Motor neuron (in vitro differentiated cells): ENCODE measurements around the gene GEMIN4. TPM values are rescaled to one million over a fixed set of nuclear protein-coding genes. Genes with fewer than 3 reads are reported as not detected.
"Not testable (repeated sequence)": the region's sequence is repeated elsewhere in the genome, so short reads cannot be mapped to it uniquely, and the experiment has no call there.

Source experiments
- ATAC-seq, 8 experiments: fragments of 200-7000 bp; cut with Tn5 transposase; replicated peaks in 6 of 8; 2 replicates each; pipeline ENCODE4 v1.8.0; 2021; ENCODE audit warnings: mild to moderate bottlenecking in 8 of 8, moderate library complexity in 8 of 8
- H3K27ac ChIP-seq, 2 donors: fragments of 250-450 bp; sonication (Bioruptor Pico); 2 replicates each; pipeline ENCODE4 v1.9.0; 2021; ENCODE audit warnings: antibody characterized with exemption in 2 of 2, mild to moderate bottlenecking in 2 of 2, moderate library complexity in 1 of 2
- H3K4me1 ChIP-seq, 2 donors: fragments of 250-450 bp; sonication (Bioruptor Pico); replicated peaks in 1 of 2; 2 replicates each; pipeline ENCODE4 v1.6.1; 2021; ENCODE audit warnings: antibody characterized with exemption in 2 of 2, mild to moderate bottlenecking in 2 of 2, moderate library complexity in 1 of 2
- H3K4me3 ChIP-seq, 5 donors: fragments of 250-450 bp; sonication (Bioruptor Pico); 2 replicates each; pipeline ENCODE4 v1.9.0; 2021; ENCODE audit warnings: antibody characterized with exemption in 5 of 5, mild to moderate bottlenecking in 5 of 5, moderate library complexity in 4 of 5
- WGBS, 10 experiments: fragments of 450-650 bp; shearing (Covaris generic); methylation state at CpG; one replicate each; pipeline ENCODE4 v1.0.0; 2022; 5-methylcytosine and 5-hydroxymethylcytosine counted together
- in situ Hi-C, 9 experiments: fragments of 400-800 bp; cut with MboI; loops; one replicate each; pipeline ENCODE4 v1.15.0; 2021; ENCODE audit warnings: low sequenced_read_pairs in 9 of 9, low pct_unique_long_range_greater_than_20kb in 2 of 9; ENCODE audit not compliant: unreplicated experiment in 9 of 9
- total RNA-seq, 8 experiments: library from RNA; unstranded; fragments of 300-600 nt; gene quantifications; 2 replicates each; pipeline versions ENCODE4 v1.2.3 to v1.2.4, GENCODE V29; 2022

Gene GEMIN4
- total RNA-seq, 8 experiments from 2014 or later: 8.6 to 27.9 (median 12.6) TPM

DNA sequence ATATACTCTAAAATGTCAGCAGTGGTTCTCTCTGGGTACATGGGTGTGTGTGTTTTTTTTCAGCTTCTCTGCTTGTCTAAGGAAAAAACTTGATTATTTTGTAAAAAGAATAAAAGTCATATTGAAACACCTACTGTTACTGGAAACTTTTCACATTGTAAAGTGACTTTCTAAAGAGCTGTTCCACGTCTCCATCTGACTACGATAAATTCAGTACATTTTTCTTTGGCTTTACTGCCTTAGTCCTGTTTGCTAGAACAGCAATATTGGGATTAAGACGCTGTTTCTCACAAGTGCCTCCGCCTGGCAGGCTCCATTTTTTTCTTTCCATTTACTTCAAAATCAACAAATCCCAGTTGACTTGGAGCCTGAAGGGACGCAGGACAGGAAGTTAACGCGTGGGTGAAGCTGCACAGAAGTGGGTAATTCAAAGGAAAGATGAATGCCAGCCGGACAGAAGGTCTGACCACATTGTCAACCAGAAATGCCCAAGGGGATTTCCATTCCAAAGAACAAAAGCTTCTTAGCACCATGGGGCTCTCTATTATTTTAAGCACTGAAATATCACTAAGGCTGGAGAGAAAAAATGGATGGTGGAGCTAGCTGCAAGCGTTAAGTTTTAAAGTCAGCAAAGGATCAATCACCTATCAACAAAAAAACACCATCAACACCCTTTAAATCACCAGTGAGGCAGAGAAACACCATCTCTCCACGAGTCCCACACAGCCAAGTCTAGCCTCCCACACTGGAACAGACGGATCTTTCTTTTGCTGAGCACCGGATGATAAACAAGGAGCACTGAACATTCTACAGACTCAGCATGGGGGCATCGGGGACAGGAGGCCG is 21.6 kb upstream of the GEMIN4 start:
- in situ Hi-C loops: no loop called here
- ATAC-seq: peak in 4 of 8 experiments; percentile 21 to 77 (median 50)
- Histone ChIP-seq H3K27ac (peak overlapping the region in 1 of 2 donors; percentile 25), H3K4me3 (no peak overlapping the region), H3K4me1 (peaks cover 0 to 8% of the 10 kb centered on the region in 2 donors)
- 20 to 95% (median 39%) methylated on average over 1 to 13 of the region's 14 CpGs for WGBS, 10 experiments

DNA sequence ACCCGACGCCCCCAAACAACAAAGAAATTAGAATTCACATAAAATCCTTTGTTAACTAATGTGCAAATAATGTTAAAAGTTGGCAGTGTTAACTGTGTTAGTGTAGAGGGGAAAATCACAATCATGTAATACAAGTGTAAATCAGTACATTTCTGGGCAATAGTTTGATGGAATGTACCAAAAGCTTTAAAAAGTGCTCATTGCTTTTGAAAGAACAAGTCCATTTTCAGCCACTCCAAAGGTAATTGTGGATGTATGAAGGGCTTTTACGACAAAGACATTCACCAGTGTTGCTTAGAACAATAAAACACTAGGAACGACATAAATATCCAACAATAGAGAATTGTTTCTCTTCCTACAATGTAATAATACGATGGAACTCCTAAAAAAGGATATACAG is 21.0 kb upstream of the GEMIN4 start:
- ATAC-seq: peak in 3 of 8 experiments; percentile 3 to 18 (median 11)
- H3K27ac ChIP-seq: no peak overlapping the region
- WGBS, 10 experiments: 60 to 96% (median 82%) methylated on average over 3 to 5 of the region's 5 CpGs; no CpG with 5 or more reads in 1 of the 10 experiments
- peaks cover 0 to 8% of the 10 kb centered on the region in 2 donors for H3K4me1 ChIP-seq
- in situ Hi-C loops: no loop called here
- no peak overlapping the region for H3K4me3 ChIP-seq

DNA sequence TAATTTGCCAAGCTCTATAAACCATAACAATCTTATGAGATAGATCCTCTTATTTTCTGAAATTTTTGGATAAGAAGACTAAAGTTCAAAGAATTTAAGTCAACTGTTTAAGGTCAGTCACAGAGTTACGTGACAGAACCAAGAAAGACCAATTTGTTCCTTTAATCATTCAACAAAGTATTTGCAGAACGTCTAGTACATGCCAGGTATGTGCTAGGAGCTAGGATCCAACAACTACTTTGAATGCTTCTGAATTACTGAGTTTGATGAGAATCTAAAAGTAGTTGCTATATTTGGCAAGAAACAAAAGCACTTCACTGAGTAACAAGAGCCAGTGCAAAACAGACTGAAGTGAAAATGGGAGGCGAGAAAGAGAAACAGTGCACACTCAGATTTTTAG is 15.0 kb upstream of the GEMIN4 start:
- Histone ChIP-seq H3K27ac (no peak overlapping the region), H3K4me3 (no peak overlapping the region), H3K4me1 (no peaks in the 10 kb centered on the region)
- in situ Hi-C loops: no loop called here
- WGBS, 10 experiments: 60 to 100% (median 86%) methylated on average over 2 to 3 of the region's 3 CpGs; no CpG with 5 or more reads in 2 of the 10 experiments
- ATAC-seq: no peak

DNA sequence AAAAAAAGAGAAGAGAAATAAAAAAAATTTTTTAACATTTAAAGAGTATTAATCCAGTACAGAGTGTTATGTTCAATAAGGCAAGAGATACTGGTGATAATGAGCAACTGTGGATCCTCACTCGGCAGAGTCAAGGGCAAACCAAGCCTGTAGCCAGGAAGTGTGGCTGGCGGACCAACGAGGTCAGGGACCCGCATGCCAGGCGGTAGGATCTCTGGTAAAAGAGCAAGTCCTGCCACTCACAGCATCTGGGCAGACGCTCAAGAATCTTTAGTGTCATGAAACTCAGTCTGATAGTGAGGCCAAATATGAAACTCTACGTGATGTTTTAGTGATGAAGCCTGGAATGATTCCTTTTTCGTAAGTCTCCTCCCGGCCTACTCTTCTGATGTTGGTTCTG is 8.3 kb upstream of the GEMIN4 start:
- 77 to 100% (median 92%) methylated on average over 1 to 9 of the region's 9 CpGs; no CpG with 5 or more reads in 1 of the 10 experiments for WGBS, 10 experiments
- Histone ChIP-seq H3K4me1 (no peaks in the 10 kb centered on the region), H3K27ac (no peak overlapping the region), H3K4me3 (no peak overlapping the region)
- no peak for ATAC-seq
- in situ Hi-C loops: no loop called here

DNA sequence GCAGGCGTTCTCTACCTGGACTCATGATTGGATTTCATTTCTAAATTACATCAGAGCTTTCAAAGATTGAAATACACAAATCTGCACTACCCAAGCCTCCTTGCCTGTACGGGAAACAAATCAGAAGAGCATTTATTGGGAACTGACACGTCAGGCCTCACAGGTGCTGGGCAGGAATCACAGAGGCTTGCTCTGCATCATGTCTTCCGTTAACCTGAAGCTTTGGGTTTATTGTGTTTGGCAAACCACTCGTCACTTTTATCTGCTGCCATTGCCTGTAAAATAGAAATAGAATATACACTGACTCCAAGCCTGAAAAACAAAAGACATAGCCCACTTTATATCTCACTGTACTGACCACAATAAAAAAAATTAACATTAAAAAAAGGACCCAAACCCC is 7.9 kb upstream of the GEMIN4 start:
- in situ Hi-C loops: no loop called here
- H3K4me1 ChIP-seq: no peaks in the 10 kb centered on the region
- H3K27ac ChIP-seq: no peak overlapping the region
- 39 to 100% (median 91%) methylated on average over 2 to 5 of the region's 5 CpGs; no CpG with 5 or more reads in 1 of the 10 experiments for WGBS, 10 experiments
- H3K4me3 ChIP-seq: no peak overlapping the region
- ATAC-seq: no peak

DNA sequence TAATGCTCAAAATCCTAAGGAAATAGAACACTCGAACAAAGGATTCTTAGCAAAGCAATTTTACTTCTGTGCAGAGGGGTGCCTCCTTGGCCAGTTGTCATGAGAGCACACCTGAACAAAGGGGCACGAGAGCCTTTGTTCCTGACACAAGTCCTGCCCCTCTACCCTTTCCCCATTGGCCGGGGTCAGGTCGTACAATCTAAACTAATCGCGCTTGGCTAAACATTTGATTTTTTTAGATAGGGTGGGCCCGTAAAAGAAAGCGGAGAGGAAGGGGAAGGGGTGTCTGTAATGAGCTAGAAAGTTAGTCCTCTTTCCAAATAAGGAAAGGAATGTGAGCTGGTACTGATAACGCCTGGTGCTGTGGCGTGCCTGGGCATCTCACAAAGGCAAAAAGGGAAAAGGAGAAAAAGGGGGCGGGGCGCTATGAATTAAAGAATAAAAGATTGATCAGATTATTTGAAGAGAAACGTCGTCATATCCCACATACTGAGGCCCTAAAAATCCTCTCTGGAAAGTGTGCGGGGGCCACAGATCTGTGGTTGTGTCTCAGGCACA is 4.0 kb upstream of the GEMIN4 start:
- H3K27ac ChIP-seq, H3K4me3 ChIP-seq, H3K4me1 ChIP-seq, ATAC-seq, in situ Hi-C loops: not testable (repeated sequence)
- WGBS, 10 experiments: 71 to 90% (median 77%) methylated on average over 2 to 12 of the region's 15 CpGs; no CpG with 5 or more reads in 1 of the 10 experiments

DNA sequence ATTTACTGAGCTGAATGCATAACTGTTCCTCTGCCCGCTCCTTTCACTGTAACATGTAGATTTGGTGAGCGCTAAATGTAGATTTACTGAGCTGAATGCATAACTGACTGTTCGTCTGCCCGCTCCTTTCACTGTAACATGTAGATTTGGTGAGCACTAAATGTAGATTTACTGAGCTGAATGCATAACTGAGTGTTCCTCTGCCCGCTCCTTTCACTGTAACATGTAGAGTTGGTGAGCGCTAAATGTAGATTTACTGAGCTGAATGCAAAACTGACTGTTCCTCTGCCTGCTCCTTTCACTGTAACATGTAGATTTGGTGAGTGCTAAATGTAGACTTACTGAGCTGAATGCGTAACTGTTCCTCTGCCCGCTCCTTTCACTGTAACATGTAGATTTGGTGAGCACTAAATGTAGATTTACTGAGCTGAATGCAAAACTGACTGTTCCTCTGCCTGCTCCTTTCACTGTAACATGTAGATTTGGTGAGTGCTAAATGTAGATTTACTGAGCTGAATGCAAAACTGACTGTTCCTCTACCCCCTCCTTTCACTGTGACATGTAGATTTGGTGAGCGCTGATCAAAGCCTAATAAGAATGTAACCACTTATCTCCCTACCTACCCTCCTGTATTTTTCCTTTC is 3.4 kb upstream of the GEMIN4 start:
- ATAC-seq, in situ Hi-C loops, H3K4me3 ChIP-seq, H3K27ac ChIP-seq, H3K4me1 ChIP-seq: not testable (repeated sequence)
- 30 to 99% (median 88%) methylated on average over 2 to 9 of the region's 9 CpGs; no CpG with 5 or more reads in 1 of the 10 experiments for WGBS, 10 experiments

DNA sequence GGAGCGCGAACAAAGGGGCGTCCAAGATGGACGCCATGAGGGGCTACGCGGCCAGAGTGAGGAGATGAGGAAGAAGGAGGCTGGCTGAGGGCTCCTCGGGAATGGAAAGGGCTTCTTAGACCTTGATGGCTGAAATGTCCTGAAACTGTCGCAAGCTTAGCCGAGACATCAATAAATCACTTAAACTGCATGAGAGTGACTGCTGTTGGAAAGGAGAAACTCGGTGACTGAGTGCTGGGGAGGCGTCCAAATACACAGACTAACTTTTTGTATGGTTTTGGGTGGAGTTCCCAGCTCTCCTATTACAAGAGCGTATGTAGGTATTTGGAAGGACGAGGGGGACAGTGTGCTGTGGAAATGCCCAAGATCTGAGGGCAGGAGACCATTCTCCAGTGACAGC is 1.4 kb upstream of the GEMIN4 start:
- Histone ChIP-seq H3K27ac (no peak overlapping the region), H3K4me3 (no peak overlapping the region), H3K4me1 (peaks cover 9 to 10% of the 10 kb centered on the region in 2 donors)
- 0 to 93% (median 78%) methylated on average over 2 to 7 of the region's 13 CpGs; no CpG with 5 or more reads in 6 of the 10 experiments for WGBS, 10 experiments
- peak in 1 of 8 experiments; percentile 3 for ATAC-seq
- in situ Hi-C loops: no loop called here

DNA sequence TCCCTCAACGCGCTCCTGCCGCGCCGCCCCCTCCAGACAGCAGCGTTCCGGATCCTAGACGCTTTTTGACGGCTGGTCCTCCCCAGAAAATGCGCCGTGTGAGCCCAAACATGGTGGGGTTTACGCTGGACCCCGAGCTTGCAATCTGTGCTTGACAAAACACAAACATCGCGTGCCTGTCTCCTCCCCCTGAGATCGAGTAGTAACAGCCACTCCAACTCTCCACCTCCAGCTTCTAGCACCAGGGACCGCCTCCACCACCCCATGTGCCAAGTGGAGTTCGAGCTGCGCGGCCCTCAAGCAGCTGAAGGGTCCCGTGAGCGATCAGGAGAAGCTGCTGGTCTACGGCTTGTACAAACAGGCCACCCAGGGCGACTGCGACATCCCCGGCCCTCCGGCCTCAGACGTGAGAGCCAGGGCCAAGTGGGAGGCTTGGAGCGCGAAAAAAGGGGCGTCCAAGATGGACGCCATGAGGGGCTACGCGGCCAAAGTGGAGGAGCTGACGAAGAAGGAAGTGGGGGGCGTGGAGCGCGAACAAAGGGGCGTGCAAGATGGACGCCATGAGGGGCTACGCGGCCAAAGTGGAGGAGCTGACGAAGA is 656 bp upstream of the GEMIN4 start:
- peak overlapping the region; percentile 66 to 80 for H3K27ac ChIP-seq
- WGBS, 10 experiments: 40 to 100% (median 75%) methylated on average over 2 to 14 of the region's 43 CpGs; no CpG with 5 or more reads in 5 of the 10 experiments
- in situ Hi-C loops: no loop called here
- peak in 2 of 8 experiments; percentile 39 to 45 for ATAC-seq
- peaks cover 9 to 10% of the 10 kb centered on the region in 2 donors for H3K4me1 ChIP-seq
- peak overlapping the region; percentile 60 to 93 (median 82) for H3K4me3 ChIP-seq

DNA sequence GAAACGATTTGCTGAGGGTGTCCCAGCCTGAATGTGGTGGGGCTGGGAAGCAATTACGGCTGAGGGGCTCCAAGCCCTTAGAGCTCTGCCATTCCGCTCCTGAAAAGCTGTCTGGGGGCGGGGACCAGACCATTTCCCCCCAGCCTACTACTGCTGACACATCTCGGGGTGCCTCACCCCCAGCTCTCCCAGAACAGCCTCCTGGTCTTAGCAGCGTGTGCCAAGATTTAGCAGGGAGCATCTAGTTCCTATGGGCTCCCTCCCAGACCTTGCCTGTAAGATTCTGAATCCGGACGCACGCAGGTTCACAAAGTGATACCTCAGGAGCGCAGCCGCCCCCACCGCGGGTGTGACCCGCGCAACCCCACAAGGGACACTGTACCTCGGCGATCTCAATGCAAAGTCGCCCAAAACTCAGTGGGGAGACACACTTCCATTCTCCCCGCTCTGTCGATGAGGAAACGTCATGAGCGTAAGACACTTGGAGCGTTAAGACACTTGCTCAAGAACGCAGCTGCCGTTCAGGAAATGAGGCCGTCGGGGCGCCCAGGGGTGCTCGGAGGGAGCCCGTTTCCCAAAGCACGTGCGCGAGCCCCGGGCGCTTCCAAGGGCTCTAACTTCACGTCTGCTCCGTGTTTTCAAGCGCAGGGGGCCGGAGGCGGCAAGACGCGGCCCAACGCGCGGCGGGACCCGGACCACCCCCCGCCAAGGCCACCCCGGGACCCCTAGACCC is 629 bp downstream of the GEMIN4 start:
- ATAC-seq: peak; percentile 24 to 41 (median 30)

DNA sequence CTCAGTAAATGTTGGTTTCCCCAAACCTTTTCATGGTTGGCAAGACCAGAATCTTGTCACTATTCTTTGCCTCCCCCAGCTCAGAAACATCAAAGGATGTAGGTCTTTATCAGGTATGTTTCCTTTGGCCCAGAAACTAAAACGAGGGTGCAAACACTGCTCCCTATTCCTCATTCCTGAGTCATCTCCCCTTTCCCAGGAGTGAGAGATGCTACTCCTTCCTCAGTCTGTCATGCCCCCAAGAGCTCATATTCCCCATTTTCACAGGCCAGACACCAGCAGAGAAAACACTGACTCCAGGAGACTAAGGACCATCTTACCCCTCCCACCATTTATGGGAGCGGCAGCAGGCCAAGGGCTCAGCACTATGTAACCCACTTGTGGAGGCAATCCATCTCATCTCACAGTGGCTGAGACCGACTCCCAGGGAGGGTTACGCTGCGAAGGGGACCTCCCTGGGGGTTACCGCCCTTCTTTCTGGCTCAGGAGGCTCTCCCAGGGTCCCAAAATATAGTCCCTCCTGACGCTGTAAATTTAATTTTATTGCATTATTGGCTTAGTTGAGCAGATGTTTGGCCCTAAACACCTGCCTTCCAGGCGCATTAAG is 1.5 kb downstream of the GEMIN4 start:
- in situ Hi-C loops: no loop called here
- ATAC-seq: no peak
- H3K27ac ChIP-seq: no peak overlapping the region
- peaks cover 9 to 10% of the 10 kb centered on the region in 2 donors for H3K4me1 ChIP-seq
- H3K4me3 ChIP-seq: peak overlapping the region; percentile 60 to 93 (median 82)
- WGBS, 10 experiments: 0 to 100% (median 80%) methylated on average over 1 to 6 of the region's 8 CpGs

More for the DNA sequence above, 629 bp downstream of the GEMIN4 start:
- Histone ChIP-seq H3K4me1 (peaks cover 9 to 10% of the 10 kb centered on the region in 2 donors), H3K4me3 (peak overlapping the region; percentile 60 to 93 (median 82)), H3K27ac (peak overlapping the region; percentile 42 to 74)
- in situ Hi-C loops: no loop called here
- WGBS, 10 experiments: 0 to 20% (median 0%) methylated on average over 2 to 4 of the region's 49 CpGs; no CpG with 5 or more reads in 3 of the 10 experiments

DNA sequence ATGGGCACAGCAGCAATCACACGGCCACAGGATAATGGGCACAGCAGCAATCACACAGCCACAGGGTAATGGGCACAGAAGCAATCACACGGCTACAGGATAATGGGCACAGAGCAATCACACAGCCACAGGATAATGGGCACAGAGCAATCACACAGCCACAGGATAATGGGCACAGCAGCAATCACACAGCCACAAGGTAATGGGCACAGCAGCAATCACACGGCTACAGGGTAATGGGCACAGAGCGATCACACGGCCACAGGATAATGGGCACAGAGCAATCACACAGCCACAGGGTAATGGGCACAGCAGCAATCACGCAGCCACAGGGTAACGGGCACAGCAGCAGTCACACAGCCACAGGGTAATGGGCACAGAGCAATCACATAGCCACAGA is 2.7 kb downstream of the GEMIN4 start:
- H3K27ac ChIP-seq, in situ Hi-C loops, H3K4me3 ChIP-seq, H3K4me1 ChIP-seq, ATAC-seq: not testable (repeated sequence)
- WGBS, 10 experiments: 0% methylated on average over 1 of the region's 7 CpGs; no CpG with 5 or more reads in 9 of the 10 experiments
